ENCODE results near the gene CCDC124. TPM values are rescaled to one million over a fixed set of nuclear protein-coding genes. Genes with fewer than 3 reads are reported as not detected.

The CCDC124 gene
- total and polyA plus RNA-seq, 4 donors = 15.8 to 59.3 (median 32.1) TPM

DNA sequence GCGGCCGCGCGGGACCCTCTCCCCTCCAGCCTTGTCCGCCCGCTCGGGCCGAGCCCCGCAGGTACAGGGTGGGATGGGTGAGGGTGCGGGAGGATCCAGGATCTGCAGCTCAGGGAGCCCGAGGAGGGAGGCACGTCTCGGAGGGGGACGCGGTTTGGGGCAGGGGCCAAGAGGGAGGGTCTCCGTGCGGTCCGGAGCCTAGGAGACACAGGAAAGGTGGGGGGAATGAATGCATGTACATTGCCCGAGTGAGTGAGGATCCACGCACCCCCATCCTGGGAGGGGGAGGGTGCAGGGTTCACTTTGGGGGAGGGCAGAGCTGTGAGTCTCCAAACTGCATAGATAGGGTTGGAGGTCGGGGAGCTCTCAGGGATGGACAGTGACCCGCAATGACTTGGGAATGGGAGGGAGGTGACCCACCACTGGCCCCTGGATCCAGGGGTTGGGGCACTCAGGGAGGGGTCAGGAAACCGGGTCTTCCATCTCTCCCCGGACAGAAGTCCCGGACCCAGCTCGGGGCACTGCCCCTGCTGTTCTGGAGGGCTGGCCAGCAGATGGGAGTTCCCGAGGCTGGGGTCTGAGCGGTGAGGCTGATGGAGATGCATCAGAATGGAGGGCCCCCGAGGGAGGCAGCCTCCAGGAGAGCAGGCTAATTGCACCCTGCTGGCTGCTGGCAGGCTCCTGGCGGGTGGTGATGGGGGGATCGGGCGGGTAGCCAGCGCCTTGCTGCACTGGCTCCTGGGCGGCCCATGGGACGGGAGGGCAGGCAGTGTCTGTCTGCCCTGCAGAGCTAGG, 34.6 kb downstream of the CCDC124 start:
- Histone ChIP-seq H3K36me3 (ENCODE audit: control insufficient read depth in 4 of 4, insufficient read depth in 3 of 4, low read depth in 1 of 4, low read length in 3 of 4) (no peaks in the 10 kb centered on the region), H3K4me1 (ENCODE audit: control insufficient read depth in 4 of 4, insufficient read depth in 4 of 4, low read length in 3 of 4) (peaks cover 0 to 3% (median 0%) of the 10 kb centered on the region in 4 donors), H3K27me3 (ENCODE audit: control insufficient read depth in 4 of 4, insufficient read depth in 4 of 4, low read length in 3 of 4) (peaks cover 0 to 4% (median 1%) of the 10 kb centered on the region in 4 donors), H3K27ac (ENCODE audit: low read depth in 1 of 2, low read length in 2 of 2) (no peak overlapping the region), H3K4me3 (ENCODE audit: low read depth in 1 of 3, low read length in 3 of 3) (no peak overlapping the region), H3K9ac (ENCODE audit: low read depth in 1 of 2, low read length in 2 of 2) (no peak overlapping the region), H3K9me3 (ENCODE audit: control insufficient read depth in 4 of 4, low read length in 3 of 4) (no peaks in the 10 kb centered on the region)
- DNase-seq (ENCODE audit: low spot score) = no peak
- WGBS = 11% methylated on average over 35 of the region's 35 CpGs
- no peak for TF ChIP-seq GABPA (IDR thresholded peaks at IDR 0.05 in 1 of 2, conservative IDR thresholded peaks at IDR 0.05 in 1 of 2)
- TF ChIP-seq HNF4A (conservative IDR thresholded peaks at IDR 0.05) = no peak
- TF ChIP-seq YY1 (IDR thresholded peaks at IDR 0.05) = no peak
- TF ChIP-seq, protein P1, sequence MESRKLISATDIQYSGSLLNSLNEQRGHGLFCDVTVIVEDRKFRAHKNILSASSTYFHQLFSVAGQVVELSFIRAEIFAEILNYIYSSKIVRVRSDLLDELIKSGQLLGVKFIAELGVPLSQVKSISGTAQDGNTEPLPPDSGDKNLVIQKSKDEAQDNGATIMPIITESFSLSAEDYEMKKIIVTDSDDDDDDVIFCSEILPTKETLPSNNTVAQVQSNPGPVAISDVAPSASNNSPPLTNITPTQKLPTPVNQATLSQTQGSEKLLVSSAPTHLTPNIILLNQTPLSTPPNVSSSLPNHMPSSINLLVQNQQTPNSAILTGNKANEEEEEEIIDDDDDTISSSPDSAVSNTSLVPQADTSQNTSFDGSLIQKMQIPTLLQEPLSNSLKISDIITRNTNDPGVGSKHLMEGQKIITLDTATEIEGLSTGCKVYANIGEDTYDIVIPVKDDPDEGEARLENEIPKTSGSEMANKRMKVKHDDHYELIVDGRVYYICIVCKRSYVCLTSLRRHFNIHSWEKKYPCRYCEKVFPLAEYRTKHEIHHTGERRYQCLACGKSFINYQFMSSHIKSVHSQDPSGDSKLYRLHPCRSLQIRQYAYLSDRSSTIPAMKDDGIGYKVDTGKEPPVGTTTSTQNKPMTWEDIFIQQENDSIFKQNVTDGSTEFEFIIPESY (IDR thresholded peaks at IDR 0.05) = no peak
- no peak for TF ChIP-seq TAF1 (conservative IDR thresholded peaks at IDR 0.05)
- TF ChIP-seq RXRA (IDR thresholded peaks at IDR 0.05) = no peak
- TF ChIP-seq HNF4G (IDR thresholded peaks at IDR 0.05) = no peak
- TF ChIP-seq, protein P2, sequence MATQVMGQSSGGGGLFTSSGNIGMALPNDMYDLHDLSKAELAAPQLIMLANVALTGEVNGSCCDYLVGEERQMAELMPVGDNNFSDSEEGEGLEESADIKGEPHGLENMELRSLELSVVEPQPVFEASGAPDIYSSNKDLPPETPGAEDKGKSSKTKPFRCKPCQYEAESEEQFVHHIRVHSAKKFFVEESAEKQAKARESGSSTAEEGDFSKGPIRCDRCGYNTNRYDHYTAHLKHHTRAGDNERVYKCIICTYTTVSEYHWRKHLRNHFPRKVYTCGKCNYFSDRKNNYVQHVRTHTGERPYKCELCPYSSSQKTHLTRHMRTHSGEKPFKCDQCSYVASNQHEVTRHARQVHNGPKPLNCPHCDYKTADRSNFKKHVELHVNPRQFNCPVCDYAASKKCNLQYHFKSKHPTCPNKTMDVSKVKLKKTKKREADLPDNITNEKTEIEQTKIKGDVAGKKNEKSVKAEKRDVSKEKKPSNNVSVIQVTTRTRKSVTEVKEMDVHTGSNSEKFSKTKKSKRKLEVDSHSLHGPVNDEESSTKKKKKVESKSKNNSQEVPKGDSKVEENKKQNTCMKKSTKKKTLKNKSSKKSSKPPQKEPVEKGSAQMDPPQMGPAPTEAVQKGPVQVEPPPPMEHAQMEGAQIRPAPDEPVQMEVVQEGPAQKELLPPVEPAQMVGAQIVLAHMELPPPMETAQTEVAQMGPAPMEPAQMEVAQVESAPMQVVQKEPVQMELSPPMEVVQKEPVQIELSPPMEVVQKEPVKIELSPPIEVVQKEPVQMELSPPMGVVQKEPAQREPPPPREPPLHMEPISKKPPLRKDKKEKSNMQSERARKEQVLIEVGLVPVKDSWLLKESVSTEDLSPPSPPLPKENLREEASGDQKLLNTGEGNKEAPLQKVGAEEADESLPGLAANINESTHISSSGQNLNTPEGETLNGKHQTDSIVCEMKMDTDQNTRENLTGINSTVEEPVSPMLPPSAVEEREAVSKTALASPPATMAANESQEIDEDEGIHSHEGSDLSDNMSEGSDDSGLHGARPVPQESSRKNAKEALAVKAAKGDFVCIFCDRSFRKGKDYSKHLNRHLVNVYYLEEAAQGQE (IDR thresholded peaks at IDR 0.05) = no peak
- TF ChIP-seq JUND (IDR thresholded peaks at IDR 0.05) = no peak
- no peak for TF ChIP-seq SP1 (IDR thresholded peaks at IDR 0.05)
- TF ChIP-seq, protein P3, sequence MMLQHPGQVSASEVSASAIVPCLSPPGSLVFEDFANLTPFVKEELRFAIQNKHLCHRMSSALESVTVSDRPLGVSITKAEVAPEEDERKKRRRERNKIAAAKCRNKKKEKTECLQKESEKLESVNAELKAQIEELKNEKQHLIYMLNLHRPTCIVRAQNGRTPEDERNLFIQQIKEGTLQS (IDR thresholded peaks at IDR 0.05) = no peak
- TF ChIP-seq, protein P4, sequence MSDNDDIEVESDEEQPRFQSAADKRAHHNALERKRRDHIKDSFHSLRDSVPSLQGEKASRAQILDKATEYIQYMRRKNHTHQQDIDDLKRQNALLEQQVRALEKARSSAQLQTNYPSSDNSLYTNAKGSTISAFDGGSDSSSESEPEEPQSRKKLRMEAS (IDR thresholded peaks at IDR 0.05) = no peak
- TF ChIP-seq FOXA2 (IDR thresholded peaks at IDR 0.05) = no peak
- TF ChIP-seq, protein P5, sequence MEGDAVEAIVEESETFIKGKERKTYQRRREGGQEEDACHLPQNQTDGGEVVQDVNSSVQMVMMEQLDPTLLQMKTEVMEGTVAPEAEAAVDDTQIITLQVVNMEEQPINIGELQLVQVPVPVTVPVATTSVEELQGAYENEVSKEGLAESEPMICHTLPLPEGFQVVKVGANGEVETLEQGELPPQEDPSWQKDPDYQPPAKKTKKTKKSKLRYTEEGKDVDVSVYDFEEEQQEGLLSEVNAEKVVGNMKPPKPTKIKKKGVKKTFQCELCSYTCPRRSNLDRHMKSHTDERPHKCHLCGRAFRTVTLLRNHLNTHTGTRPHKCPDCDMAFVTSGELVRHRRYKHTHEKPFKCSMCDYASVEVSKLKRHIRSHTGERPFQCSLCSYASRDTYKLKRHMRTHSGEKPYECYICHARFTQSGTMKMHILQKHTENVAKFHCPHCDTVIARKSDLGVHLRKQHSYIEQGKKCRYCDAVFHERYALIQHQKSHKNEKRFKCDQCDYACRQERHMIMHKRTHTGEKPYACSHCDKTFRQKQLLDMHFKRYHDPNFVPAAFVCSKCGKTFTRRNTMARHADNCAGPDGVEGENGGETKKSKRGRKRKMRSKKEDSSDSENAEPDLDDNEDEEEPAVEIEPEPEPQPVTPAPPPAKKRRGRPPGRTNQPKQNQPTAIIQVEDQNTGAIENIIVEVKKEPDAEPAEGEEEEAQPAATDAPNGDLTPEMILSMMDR (IDR thresholded peaks at IDR 0.05; ENCODE audit: low read depth, low read length, missing input control) = no peak
- no peak for TF ChIP-seq FOXA1 (IDR thresholded peaks at IDR 0.05)
- no peak for TF ChIP-seq NR2F2 (IDR thresholded peaks at IDR 0.05)
- TF ChIP-seq RAD21 (IDR thresholded peaks at IDR 0.05) = no peak

Data from liver (tissue), 9 donors.